IPS-20b (cell line): Measurements from ENCODE around the gene TEX38.

Source experiments
- H3K27ac ChIP-seq: one replicate; pipeline ENCODE4 v1.5.1; 2013; ENCODE audit warnings: low read length
- H3K27me3 ChIP-seq: 2 replicates; pipeline ENCODE4 v1.6.1; 2013; ENCODE audit warnings: mild to moderate bottlenecking, low read length, inconsistent platforms; ENCODE audit not compliant: insufficient read depth
- H3K36me3 ChIP-seq: 2 replicates; pipeline ENCODE4 v1.6.1; 2013; ENCODE audit warnings: low read depth, mild to moderate bottlenecking, inconsistent platforms, low read length, moderate library complexity; ENCODE audit not compliant: insufficient read depth
- H3K4me1 ChIP-seq: 2 replicates; pipeline ENCODE4 v1.6.1; 2013; ENCODE audit warnings: mild to moderate bottlenecking, control low read depth, inconsistent platforms, low read length, moderate library complexity; ENCODE audit not compliant: insufficient read depth
- H3K4me3 ChIP-seq: 2 replicates; pipeline ENCODE4 v1.5.1; 2013; ENCODE audit warnings: mild to moderate bottlenecking, low read length, inconsistent platforms
- H3K9ac ChIP-seq: 2 replicates; pipeline ENCODE4 v1.6.1; 2013; ENCODE audit warnings: low read depth, mild to moderate bottlenecking, inconsistent platforms, low read length, moderate library complexity
- H3K9me3 ChIP-seq: 2 replicates; pipeline ENCODE4 v1.6.1; 2013; ENCODE audit warnings: mild to moderate bottlenecking, low read depth, low read length, inconsistent platforms; ENCODE audit not compliant: insufficient read depth

Gene TEX38

DNA sequence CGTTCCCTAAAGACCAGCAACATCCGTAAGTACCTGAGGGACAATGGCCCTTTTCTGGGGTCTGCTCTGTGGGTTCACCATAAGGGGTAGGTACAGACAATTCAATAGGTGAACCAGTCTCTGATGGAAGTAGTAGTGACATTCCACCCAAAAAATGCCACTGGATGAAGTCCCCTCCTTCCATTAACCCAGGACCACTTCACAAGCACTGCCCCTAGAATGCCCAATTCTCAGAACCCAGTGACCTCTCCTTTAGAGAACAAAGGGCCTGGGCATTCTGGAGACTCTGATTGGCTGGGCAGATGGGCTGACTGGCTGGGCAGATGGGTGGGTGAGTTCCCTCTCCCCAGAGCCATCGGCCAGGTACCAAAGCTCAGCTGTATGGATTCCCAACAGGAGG, at the start of gene TEX38:
Gene TEX38 (plus strand): TSS at position 301 of the 400 bp plus-strand sequence. CDS start 81 bp downstream, at position 382.
- H3K27me3 ChIP-seq, result 0 out of 2 replicates have a peak, but pooled peaks cover 5% of the 10 kb centered on the region
- H3K9me3 ChIP-seq, result no peaks in the 10 kb centered on the region
- peaks cover 16% of the 10 kb centered on the region; the same call in 1 of the 2 replicates for H3K36me3 ChIP-seq
- no peak within 1 kb of the TSS for H3K27ac ChIP-seq
- peaks cover 26% of the 10 kb centered on the region for H3K4me1 ChIP-seq
- no peak within 1 kb of the TSS for H3K9ac ChIP-seq
- no peak within 1 kb of the TSS for H3K4me3 ChIP-seq

DNA sequence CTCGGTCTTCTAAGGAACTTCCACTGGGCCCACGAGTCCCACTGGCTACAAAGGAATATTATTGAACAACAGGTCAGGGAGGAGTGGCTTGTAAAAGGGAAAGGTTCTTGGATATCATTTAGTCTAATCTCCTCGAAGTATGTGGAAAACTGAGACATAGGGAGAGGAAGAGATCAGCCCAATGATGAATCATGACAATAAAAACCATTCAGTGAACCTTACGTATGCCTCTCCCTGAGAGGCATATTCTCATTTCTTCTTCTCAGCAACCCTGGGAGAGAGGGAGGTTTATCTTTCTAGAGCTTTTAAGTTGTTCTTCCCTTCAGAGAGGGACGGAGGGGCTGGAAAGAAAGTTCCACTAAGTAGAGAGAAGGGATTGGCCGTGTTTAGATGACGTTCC, 49.7 kb upstream of the TEX38 start:
- H3K9me3 ChIP-seq, result no peaks in the 10 kb centered on the region
- peaks cover 24% of the 10 kb centered on the region for H3K27me3 ChIP-seq
- no peaks in the 10 kb centered on the region for H3K36me3 ChIP-seq
- H3K4me3 ChIP-seq, result no peak overlapping the region
- no peaks in the 10 kb centered on the region for H3K4me1 ChIP-seq
- no peak overlapping the region for H3K27ac ChIP-seq
- H3K9ac ChIP-seq, result no peak overlapping the region

DNA sequence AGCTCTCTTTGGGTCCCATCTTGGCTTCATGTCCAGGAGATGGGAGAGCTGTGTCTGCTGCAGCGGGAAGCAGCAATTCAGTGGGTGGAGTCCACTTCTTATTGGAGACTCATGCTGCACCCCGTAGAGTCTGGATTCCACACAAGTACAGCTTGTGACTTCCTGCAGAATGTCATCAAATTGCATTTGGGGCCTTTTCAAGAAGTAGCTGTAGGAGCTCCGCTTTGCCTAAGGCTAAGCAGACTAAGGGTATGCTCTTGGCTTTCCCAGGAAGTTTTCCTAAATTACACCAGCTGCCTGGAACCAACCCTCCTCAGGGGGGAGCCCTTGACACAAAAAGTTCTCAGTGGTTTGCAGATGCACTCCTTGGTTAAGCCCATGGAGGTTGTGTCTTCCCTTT, 49.3 kb upstream of the TEX38 start:
- H3K9me3 ChIP-seq, result no peaks in the 10 kb centered on the region
- H3K36me3 ChIP-seq, result no peaks in the 10 kb centered on the region
- peaks cover 19% of the 10 kb centered on the region for H3K27me3 ChIP-seq
- H3K27ac ChIP-seq, result no peak overlapping the region
- no peak overlapping the region for H3K4me3 ChIP-seq
- H3K4me1 ChIP-seq, result no peaks in the 10 kb centered on the region
- no peak overlapping the region for H3K9ac ChIP-seq

DNA sequence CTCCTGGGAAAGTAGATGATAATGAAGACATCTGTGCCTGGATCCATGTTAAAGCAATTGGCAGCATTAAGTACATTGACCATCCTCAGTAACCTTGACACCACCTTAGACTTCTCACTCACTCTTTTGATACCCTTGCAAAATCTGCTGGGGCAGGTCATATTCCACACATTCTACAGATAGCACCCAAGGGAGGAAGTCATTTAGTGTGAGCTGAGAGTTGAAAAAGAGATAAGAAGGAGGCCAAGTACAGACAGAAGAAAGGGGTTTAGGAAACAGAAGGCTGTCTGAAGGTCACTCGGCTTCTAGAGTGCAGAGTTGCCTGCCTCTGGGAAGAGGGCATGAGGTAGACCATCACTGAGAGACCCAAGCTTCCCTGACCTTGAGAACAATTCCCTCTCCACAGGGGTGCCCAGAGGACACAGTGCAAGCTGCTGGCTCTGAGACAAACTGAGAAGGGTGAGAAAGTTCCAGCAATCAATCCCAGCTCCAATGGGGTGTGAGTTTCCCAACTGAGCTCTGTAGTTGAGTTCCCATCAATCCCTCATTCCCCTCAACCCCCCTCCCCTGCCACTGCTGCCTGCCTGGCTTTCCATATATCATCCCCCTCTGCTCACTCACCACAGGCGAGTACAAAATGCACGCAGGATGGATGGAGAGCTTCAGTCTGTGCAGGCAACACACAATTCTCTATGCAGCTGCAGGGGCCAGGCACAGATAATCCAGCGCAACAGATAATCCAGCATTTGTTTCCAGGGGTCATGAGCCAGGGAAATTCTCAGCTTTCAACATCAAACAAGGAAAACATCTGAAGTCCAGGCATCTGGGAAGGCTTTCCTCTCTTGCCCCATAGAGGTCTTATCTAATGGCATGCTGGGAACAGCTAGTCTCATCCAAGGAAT, 47.7 kb upstream of the TEX38 start:
- Histone ChIP-seq H3K4me1 (no peaks in the 10 kb centered on the region), H3K4me3 (no peak overlapping the region), H3K27ac (no peak overlapping the region), H3K9ac (no peak overlapping the region), H3K36me3 (no peaks in the 10 kb centered on the region), H3K27me3 (peaks cover 8% of the 10 kb centered on the region; the same call in 1 of the 2 replicates), H3K9me3 (no peaks in the 10 kb centered on the region)

DNA sequence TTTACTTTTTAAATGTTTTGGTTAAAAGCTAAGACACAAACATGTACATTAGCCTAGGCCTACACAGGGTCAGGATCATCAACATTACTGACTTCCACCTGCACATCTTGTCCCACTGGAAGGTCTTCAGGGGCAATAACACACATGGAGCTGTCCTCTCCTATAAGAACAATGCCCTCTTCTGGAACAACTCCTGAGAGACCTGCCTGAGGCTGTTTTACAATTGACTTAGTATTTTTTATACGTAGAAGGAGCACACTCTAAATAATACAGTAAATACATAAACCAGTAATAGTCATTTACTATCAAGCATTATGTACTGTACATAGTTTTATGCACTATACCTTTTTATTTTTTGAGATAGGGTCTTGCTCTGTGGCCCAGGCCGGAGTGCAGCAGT, 40.9 kb upstream of the TEX38 start:
- no peak overlapping the region for H3K4me3 ChIP-seq
- no peaks in the 10 kb centered on the region for H3K27me3 ChIP-seq
- no peak overlapping the region for H3K9ac ChIP-seq
- H3K36me3 ChIP-seq, result peaks cover 43% of the 10 kb centered on the region
- H3K4me1 ChIP-seq, result no peaks in the 10 kb centered on the region
- H3K9me3 ChIP-seq, result no peaks in the 10 kb centered on the region
- H3K27ac ChIP-seq, result no peak overlapping the region

DNA sequence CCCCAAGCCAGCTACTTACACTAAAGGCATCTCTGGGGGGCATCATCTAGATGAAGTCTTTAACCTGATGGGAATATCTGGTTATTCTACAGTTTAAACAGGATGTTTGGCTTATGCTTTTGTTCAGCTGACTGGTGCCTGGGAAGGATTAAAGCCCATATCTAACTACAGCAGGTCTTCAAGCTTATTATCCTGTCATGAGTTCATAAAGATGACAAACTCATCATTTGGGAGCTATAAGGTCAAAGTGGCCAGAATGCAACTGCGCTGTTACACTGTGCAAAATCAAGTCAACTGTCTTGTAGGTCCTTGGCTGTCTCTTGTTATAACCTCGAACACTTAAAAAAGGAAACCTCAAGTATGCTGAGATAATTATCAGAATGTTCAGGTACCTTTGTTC, 36.4 kb upstream of the TEX38 start:
- Histone ChIP-seq H3K36me3 (peaks cover 59% of the 10 kb centered on the region), H3K27ac (no peak overlapping the region)

DNA sequence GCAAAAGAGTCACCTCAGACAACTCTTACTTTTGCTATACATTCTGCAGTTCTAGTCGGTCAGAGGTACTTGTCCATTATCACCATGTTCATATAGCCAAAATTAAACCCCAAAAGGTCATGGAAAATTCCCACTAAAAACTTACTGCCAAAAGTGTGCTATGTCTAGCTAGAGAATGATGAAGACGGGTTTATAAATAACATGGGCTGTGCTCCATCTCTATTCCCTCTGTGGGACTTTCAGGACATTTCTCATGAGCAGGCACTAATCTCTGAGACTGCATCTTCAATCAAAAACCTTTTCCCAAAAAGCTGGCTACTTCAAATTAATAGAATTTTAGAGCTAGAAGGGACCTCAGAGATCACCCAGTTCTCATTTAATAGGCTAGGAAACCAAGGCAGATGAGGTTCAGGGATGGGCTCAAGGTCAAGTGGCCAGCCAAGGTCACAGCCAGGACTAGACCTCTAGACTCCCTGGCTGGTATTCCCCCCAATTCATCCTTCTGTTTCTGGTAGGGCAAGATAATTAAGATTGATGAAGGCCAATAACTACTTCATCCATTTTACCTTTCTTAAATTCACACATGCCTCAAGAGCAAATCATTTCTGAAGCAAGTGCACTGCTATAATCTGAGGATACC, 34.1 kb upstream of the TEX38 start:
- Histone ChIP-seq H3K27ac (no peak overlapping the region), H3K4me1 (no peaks in the 10 kb centered on the region), H3K9ac (no peak overlapping the region), H3K36me3 (peaks cover 56% of the 10 kb centered on the region), H3K27me3 (no peaks in the 10 kb centered on the region), H3K9me3 (no peaks in the 10 kb centered on the region), H3K4me3 (no peak overlapping the region)

More for the DNA sequence above, 36.4 kb upstream of the TEX38 start:
- Histone ChIP-seq H3K9ac (no peak overlapping the region), H3K4me1 (no peaks in the 10 kb centered on the region), H3K27me3 (no peaks in the 10 kb centered on the region), H3K4me3 (no peak overlapping the region), H3K9me3 (no peaks in the 10 kb centered on the region)

DNA sequence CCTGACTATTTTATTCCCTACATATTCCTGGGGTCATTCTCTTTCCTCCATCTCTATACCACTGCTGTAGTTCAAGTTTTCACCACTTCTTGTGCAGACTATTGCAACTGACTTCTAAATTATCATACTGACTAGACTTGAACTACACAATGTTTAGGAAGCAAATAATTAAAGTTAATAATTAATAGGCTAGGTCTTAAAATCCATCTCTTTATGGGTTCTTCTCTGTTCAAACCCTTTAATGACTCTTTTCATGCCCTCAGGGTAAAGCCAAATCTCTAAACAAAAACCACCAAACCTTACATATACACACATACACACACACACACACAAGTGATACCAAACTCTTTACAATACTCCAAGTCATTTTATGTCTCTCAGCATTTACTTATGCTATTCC, 32.7 kb upstream of the TEX38 start:
- H3K9ac ChIP-seq, result no peak overlapping the region
- peaks cover 51% of the 10 kb centered on the region for H3K36me3 ChIP-seq
- no peak overlapping the region for H3K27ac ChIP-seq
- H3K27me3 ChIP-seq, result no peaks in the 10 kb centered on the region
- no peaks in the 10 kb centered on the region for H3K4me1 ChIP-seq
- no peak overlapping the region for H3K4me3 ChIP-seq
- H3K9me3 ChIP-seq, result no peaks in the 10 kb centered on the region

DNA sequence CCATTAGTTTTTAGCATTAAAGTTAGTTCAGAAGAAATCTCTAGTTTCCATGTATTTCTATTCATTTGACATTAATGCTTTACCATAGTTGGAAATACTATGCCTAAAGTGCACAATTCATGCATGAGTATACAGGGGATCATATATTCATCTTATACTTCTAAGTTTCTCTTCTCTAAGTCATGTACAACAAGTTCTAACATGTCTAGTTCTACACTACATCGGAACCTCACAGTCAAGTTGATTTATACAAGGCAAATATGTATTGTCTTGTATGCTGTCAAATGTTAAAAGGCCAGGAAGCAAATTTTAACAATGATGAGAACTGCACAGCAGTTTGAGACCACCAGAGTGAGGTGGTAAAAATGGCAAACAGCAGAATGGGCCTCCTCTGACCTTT, 32.1 kb upstream of the TEX38 start:
- H3K4me3 ChIP-seq, result no peak overlapping the region
- H3K4me1 ChIP-seq, result no peaks in the 10 kb centered on the region
- no peak overlapping the region for H3K27ac ChIP-seq
- H3K36me3 ChIP-seq, result peaks cover 44% of the 10 kb centered on the region
- no peaks in the 10 kb centered on the region for H3K27me3 ChIP-seq
- H3K9me3 ChIP-seq, result no peaks in the 10 kb centered on the region
- H3K9ac ChIP-seq, result no peak overlapping the region

DNA sequence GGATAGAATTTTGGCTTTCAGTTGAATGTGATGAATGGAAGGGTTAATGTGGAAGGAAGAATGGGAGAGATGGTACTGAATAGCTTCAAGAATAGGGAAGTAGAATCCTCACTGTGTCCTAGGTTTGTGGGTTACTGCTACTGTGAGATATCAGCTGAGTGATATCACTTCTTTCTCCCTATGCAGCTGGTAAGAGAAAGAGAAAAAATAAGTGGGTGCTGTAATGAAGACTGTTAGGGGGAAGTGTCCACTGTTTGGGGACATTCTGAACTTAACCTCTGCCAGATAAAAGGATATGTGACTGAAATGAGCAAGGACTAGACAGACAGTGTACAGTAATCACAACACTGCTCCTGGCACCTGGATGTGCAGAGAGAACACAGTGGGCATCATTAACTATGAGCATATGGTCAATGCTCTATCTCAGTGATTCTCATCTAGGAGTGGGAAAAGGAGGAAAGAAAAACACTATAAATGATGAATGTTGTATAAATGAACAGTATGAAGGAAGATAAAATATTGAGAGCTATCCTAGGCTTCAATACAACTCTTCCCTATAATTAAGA, 29.5 kb upstream of the TEX38 start:
- H3K27me3 ChIP-seq, result no peaks in the 10 kb centered on the region
- no peaks in the 10 kb centered on the region for H3K9me3 ChIP-seq
- H3K36me3 ChIP-seq, result peaks cover 29% of the 10 kb centered on the region
- H3K4me3 ChIP-seq, result no peak overlapping the region
- H3K9ac ChIP-seq, result no peak overlapping the region
- no peaks in the 10 kb centered on the region for H3K4me1 ChIP-seq
- no peak overlapping the region for H3K27ac ChIP-seq

DNA sequence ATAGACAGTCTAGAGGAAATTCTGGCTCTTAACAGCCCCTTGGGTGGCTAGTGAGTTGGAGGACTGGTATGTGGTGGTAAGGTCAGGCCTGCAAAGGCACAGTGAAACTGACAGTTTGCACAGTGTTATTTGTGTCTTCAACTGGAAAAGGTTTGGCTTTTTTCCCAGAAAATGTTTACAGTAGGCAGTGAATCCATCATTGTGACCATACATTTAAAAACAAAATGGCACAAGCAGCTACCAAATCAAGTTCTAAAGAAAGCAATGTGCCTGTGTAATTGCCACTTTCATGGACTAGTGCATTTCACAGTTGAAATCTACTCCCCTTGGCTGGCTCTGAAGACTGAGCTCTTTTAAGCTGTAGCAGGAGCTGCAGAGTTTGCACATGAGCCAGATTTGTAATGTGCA, 28.3 kb upstream of the TEX38 start:
- no peak overlapping the region for H3K9ac ChIP-seq
- H3K27me3 ChIP-seq, result no peaks in the 10 kb centered on the region
- H3K27ac ChIP-seq, result no peak overlapping the region
- no peaks in the 10 kb centered on the region for H3K4me1 ChIP-seq
- peaks cover 36% of the 10 kb centered on the region for H3K36me3 ChIP-seq
- H3K4me3 ChIP-seq, result no peak overlapping the region
- H3K9me3 ChIP-seq, result peaks cover 6% of the 10 kb centered on the region; the same call in 1 of the 2 replicates
